RPMI8226 (cell line): ENCODE data around the gene RAB17.

Experiments
- DNase-seq: peaks from one replicate; pipeline ENCODE4 v3.0.0-alpha.2; 2015

RAB17 gene

DNA sequence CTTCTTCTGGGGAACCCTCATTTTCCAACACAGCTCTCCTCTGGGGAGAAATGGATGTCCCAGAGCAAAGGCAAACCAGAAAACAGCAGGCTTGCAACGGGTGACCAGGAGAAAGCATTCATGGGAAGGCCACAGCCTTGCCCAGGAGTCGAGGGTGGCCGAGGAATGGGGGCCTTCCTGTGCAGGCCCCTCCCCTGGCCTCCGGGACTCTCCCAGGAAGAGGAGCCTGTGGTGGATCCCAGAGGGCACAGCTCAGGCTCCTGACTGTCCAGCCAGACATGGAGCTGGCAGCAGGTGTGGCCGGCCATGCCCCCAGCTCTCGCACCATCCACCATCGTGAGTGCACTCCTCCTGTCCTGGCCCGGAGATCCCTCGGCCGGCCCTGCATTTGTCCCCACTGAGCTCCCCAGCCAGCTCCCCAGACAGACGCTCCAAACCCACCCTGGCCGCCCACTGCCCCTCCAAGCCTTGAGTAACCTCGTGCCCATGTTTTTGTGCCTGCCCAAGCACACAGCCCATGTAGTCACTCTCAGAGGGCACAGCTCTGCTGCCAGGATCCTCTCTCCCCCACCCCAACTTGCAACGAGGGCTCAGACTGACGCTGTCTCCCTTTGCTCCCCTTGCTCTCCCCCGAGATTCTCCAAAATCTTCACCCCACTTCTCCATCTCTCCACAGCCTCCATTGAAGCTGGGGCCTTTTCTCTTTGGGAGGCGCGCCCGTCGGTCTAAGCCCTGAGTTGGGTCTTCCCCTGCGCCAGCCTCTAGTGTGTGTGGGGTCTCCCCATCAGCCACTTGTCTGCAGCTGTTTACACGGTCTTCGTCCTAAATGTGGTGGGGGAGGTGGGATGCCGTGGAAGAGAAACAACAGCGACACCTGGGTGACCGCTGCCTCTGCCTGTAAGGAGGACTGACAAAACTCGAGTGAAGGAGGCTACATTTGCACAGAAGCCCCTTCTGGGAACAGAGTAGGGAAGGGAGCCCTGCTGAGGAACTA is 14.4 kb downstream of the RAB17 start:
- DNase-seq, result no peak

DNA sequence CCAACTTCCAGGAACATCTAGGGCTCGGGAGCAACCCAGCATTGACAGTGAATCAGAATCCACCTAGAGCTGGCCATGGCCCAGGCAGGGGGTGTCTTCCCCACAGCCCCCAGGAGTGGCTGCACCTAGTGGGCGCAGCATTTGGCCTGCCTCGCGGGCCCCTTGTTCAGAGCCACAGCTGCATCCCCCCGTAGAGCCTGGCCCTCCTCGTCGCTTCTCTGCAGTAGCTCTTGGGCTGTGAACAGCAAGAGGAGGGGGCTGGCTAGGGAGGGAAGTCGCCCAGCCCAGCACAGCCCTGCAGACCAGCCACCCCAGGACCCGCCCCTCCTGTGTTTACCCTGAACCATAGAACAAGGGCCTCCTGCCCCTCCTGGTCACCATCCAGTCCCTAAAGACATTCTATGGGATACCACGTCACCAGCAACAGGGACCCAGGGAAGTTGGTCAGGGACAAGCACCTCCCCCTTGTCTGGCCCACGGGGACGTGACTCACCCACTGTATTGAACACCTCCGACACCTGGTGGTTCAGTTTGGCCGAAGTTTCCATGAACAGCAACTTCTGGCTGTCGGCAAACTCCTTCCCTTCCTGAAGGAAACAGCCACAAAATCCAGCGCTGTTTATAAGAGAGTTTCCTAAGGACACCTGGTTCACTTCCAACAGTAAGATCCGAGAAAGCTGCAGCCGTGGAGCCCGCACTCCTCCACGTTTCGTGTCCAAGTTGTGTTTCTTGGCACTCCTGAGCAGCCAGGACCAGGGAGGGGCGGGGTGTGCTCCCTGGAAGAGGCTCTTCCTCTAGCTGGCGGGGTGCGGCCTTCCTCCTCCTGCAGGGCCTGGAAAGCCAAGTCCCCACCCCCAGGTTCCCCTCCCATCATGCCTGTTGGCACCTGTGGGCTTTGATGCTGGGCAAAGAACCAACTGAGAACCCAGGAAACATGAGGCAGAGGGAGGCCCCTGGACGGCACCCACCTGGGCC is 15.4 kb downstream of the RAB17 start:
- DNase-seq, result no peak

DNA sequence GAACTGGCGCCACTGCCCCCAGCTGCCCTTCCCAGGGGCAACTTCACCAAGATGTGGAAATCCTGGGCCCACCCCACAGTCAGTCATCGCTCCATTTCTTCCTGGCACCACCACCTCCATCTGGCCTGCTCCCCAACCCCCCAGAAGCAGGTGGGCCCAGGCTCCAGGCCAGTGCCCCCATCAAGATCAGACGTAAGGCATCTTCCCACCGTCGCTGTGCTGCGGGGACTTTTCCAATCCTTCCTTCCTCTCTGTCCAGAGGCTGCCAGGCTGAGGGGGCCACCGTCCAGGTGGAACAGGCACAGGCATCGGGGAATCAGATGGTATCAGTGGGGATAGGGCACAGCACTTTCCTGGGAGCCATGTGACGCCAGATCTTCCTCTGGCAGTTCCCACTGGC is 16.1 kb downstream of the RAB17 start:
- DNase-seq, result no peak

DNA sequence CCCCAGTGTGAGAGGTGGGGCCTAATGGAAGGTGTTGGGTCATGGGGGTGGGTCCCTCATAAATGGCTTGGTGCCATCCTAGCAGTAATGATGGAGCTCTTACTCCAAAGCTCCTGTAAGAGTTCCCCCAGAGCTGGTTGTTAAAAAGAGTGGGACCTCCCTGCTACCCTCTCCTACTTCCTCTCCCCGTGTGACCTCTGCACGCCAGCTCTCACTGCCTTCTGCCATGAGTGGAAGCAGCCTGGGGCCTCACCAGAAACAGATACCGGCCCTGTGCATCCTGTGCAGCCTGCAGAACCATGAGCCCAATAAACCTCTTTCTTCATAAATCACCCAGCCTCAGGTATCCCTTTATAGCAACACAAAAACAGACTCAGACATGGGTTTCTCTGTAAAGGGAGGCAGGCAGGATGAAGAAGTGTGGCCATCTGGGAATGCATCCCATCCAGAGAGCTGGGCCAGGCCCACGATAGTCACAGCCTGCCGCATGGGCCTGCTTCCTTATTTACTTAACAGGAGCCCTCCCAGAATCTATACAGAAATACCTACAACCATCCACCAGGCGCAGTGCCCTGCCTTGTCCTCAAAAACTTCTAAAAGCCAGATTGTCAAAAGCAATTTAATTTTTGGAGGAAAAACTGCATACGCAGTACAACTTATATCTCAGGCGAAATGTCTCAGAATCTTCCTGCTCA is 16.7 kb downstream of the RAB17 start:
- no peak for DNase-seq

DNA sequence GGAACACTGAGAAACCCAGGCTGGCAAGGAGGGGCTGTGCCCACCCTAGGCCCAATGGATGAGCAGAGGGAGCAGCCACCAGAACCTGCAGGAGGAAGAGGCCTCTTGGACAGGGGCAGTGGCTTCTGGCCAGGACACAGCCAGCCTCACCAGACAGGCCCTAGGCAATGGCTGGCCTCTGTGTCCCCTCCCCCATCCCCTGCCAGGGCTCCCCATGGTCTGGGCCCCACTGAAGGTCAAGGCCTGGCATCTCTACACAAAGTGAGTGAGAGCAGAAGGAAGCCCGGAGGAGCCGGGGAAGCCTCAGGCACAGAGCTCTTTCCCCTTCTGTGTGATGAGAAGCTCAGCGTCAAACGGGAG is 17.8 kb downstream of the RAB17 start:
- DNase-seq, result no peak

DNA sequence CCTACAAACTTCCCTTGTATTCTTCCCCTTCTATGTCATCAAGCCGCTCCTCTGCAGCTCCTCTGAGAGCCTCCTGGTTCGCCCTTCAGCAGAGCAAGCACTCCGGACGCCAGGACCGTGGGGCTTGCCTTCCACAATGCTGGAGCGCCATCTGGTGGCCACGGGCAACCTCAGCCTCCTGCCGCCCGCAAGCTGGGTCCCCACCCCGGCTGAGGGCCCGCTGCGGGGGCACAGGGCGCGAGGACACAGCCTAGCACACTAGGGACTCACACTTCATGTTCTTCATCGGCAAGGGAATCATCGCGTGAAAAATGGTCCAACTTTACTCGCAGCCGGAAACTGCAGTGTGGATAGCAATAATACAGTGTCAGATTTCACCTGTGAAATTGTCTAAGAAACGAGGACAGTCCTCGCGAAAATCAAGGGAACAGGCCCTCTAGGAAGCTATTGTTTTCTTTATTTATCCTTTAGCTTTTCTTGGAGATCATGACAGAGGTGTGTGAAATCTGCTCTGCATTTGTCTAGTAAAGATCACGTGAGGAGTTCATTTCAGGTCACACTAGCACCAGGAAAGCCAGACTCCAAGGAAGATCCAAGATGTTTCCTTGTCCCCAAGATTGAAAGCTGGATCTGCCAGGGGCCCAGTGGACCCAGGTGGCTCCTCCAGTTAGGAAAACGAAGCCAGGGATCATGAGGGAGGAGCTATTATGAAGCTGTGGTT is 18.4 kb downstream of the RAB17 start:
- DNase-seq, result peak; percentile 87

DNA sequence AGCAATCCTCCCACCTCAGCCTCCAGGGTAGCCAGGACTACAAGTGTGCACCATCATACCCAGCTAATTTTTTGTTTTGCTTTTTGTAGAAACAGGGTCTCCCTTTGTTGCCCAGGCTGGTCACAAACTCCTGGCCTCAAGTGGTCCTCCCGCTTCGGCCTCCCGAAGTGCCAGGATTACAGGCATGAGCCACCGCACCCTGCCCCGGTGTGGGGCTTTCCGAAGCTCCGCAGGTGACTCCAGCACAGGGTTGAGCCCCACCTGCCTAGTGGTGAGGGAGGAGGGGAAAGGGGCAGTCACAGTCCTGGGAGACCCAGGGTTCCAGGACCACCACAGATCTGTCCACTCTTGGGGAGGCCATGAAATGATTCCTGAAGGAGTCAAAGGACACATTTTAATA is 19.0 kb downstream of the RAB17 start:
- DNase-seq, result no peak

DNA sequence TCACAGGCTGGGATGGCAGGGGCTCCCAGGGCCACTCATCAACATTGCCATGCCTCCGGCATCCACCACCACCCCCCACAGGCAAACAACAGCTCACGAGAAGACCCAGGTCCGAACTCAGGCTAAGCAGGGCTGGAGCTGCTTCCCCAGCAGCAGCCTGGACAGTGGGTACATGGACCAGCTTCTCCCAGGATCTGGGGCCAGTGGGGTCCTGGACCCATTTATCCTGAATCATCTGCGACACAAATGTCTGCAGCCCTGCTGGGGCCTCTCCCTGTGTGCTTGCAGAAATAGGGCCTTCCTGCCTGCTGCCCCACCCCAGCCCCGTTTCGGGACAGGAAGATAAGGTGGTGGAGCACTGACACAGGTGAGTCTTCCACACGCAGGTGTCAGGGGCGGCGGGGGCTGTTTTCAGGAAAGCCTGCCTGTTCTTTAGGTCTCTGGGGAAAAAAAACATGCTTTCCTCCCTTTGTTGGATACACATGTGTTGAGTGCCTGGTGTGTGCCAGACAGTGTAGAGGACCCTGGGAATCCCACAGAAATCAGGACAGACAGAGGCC is 19.7 kb downstream of the RAB17 start:
- DNase-seq, result no peak

DNA sequence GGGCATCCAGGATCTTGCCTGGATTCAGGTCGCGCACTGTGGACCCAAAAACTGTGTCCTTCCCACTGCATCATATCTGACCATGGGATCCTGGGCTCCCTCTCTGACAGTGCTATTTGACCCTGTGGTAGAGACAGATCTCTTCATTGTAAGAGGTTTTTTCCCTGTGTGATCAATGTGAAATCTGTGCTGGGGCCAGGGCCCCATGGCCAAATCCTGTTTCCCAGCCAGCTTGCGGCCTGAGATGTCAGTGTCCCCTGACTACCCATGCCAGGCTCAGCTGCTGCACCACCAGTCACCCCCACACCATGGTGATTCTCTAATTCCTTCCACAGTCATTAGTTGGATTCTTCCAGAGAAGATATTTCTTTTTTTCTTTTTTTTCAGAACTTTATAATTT is 20.6 kb downstream of the RAB17 start:
- DNase-seq, result no peak

DNA sequence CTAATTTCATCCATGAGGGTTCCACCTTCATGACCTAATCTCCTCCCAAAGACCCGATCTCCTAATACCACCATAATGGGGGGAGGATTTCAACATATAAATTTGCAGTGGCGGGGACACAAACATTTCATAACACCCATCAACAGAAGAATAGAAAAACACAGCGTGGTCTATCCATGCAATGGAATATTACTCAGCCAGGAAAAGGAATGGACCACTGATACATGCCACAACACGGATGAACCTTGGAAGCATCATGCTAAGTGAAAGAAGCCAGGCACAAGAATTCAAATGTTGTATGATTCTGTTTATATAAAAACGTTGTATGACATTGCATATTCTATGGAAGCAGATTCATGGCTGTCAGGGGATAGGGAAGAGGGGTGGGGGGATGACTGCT is 21.5 kb downstream of the RAB17 start:
- DNase-seq, result no peak

DNA sequence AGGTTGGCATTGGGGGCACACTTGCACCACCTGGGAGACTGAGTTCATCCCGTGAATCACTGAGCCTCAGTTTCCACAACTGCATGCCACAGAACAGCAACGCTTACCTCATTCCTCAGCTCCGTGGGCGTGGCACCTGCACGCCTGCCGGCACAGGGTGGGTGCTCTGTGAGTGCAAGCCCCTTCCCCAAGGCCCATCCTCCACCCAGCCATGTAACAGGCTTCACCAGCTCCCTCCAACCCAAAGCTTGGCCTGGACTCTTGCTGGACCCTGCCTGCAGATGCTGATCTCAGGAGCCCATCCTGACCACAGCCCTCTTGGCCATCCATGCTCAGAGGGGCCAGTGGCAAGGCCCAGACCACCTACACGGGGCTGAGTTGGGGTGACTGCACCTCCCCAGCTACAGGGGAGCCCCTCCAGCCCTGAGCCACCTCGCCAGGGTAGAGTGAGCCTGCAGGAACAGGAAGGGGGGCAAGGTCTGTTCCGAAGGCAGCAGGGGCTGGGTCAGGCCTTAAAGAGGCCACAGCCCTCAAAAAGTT is 22.3 kb downstream of the RAB17 start:
- DNase-seq, result no peak

DNA sequence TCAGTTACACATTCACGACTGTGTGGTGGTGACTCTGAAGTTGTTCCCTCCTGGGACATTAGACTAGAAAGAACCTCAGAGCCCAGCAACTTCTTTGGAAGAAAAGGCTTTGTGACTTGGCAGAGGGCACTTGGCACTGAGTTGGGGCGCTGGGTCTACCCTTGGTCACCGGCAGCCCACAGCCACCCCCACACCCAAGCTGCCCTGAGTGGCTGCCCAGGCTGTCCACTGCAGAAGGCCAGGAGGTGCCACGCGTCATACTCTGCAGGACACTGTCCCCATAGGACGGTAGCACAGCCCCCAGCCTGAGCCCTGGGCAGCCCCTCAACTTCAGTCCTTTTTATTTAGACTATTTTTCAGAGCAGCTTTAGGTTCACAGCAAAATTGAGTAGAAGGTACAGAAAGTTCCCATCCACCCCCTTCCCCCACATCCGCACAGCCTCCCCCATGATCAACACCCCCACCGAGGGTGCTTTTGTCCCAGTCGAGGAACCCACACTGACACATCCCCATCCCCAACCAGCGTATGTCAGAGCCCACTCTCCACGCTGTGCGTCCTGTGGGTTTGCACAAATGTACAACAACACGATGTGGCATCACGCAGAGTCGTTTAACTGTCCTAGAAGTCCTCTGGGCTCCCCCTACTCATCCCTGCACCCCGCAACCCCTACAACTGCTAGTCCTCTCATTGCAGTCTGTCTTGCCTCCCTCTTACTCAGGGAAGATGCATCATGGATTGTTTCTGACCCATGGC is 23.1 kb downstream of the RAB17 start:
- DNase-seq, result no peak

DNA sequence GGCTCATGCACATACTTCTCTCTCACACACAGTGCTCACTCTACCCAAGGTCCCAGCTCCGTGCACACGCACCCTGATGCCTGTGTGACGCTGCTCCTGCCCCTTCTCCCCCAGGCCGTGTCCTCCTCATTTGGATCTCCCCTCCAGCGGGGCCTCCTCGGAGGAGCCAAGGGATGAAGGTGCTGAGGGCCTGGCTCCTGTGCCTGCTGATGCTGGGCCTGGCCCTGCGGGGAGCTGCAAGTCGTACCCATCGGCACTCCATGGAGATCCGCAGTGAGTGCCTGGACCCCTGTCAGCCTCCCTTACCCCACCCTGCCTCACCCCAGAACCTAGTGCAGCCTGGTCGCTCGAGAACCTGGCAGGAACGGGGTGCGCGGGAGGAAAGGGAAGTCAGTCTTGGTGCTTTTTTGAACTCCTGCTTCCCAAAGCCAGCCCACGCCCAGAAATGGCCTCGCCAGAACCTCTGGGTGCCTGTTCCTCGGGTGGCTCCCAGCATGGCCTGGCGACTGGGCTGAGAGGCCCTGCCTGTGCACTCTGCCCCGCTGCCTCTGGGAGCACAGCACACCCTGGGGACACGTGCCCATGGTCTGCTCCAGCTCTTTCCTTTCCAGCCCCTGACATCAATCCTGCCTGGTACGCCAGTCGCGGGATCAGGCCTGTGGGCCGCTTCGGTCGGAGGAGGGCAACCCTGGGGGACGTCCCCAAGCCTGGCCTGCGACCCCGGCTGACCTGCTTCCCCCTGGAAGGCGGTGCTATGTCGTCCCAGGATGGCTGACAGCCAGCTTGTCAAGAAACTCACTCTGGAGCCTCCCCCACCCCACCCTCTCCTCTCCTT is 23.9 kb downstream of the RAB17 start, which contains the start of gene PRLH:
Gene PRLH, plus strand, starts transcription at position 174 of the 835 bp plus-strand sequence. Its CDS starts 0 bp downstream, at position 174.
- DNase-seq, result no peak

DNA sequence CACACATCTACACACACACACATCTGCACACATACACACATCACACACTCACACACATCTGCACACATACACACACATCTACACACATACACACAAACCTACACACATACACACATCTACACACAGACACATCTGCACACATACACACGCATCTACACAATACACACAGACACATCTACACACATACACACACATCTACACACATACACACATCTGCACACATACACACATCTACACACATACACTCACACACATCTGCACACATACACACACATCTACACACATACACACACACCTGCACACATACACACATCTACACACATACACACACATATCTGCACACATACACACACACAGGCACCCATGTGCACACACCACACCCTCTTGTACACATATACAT is 24.6 kb downstream of the RAB17 start:
- DNase-seq, result no peak

DNA sequence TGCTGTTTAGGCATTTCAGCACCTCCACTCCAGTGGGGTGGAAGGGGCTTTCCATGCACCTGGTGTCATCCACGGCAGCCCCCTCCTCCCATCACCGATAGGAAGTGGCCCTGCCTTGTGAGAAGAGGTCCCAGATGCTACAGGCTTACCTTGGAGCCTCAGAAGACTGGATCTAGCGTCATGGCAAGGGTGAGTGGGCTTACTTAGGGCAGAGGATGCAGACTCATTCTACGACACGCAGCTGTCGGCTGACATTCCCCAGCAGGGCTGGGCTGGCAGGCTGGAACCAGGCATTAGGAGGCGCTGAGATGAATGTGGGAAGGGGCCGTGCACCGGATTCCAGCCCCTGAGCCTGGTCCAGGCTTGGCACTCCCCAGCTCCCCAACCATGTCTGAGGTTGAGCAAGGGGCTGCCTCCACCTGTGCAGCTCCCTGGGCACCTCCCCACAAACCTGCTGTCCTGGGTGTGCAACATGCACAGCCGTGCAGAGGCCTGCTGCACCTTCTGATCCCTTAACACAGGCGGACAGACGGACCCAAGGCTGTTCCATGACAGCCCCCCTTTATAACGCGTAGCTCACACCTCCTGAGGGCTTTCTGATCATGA is 25.9 kb downstream of the RAB17 start:
- DNase-seq, result no peak

DNA sequence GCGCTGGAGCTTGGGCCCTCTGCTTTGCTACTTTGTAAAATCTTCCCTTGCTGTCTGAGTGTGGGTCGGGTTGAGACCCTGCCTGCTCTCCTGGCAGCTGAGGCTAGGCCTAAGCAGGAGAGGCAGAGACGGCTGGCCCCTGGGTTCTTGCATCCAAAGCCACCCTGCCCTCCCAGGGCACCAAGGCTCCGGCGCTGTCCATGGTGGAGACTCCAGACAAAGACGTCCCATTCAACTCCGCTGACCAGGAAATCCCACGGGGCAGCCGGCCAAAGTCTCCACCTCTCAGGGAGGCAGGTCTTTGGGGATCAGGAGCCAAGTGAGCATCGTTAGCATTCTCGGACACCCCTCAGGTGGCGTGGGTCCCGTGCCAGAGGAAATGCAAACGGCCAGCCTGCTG is 26.7 kb downstream of the RAB17 start:
- no peak for DNase-seq

DNA sequence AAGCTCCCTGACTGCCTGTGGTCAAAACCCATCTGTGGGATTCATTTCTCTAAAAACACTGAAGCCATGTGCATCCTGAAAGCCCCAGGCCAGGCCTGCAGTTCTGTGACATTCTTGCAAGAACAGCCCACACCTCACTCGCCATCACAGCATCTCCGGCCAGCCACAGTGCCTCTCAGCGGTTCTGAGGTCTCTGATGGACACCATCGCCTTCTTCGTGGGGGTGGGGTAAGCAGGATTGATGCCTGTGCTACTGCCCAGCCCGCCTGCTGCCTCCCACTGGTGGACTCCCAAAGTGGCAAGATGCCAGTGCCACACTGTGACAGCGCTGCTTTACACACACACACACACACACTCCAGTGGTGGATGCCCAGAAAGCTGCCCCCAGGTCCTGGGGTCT is 29.3 kb downstream of the RAB17 start:
- no peak for DNase-seq

DNA sequence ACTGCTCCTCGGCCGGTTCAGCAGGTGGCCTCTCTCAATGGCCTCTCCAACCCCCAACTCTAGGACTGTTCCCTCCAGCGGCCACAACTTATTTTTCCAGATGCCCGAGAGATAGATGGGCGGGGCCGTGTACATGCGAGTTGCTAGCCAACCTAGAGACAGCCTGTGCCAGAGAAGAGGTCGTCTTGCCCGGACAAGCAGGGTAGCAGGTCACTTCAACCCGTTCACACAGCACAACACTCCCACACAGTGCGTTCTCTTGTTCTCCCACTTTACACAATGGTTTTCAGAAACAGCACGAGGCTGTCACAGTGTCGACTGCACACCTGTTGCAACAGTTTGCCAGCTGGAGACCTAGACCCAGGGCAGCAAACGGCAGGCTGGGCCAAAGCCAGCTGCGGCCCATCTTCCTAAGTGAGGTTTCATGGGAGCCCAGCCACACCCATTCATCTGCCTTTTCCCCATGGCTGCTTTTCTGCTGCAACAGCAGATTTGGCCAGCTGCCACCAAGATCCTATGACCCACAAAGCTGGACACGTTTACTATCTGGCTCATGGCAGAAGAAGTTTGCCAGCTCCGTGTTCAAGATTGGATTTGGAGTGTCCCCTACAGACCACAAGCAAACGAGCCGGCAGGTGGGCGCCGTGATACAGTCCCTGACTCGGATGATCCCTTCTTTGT is 31.4 kb downstream of the RAB17 start:
- DNase-seq, result peak; percentile 92

DNA sequence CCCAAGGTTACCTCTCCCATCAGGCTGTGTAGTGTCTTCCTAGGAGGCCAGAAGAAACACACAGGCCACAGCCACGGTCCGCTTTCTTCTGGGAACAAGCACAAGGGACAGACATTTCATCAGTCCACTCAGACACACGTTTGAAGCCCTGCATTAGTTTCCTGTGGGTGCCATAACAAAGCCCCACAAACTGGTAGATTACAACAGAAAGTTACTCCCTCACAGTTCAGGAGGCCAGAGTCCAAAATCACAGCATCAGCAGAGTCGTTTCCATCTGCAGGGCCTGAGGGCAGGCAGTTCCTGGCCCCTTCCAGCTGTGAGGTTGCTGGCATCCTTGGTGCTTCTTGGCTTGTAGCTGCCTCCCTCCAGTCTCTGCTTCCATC is 32.9 kb downstream of the RAB17 start:
- DNase-seq, result peak; percentile 71
